Kidney tubule cell (primary cell): ENCODE data around the gene MAPKAP1.
"Not testable (repeated sequence)": the region's sequence is repeated elsewhere in the genome, so short reads cannot be mapped to it uniquely, and the experiment has no call there.

Source experiments
- DNase-seq: peaks from one replicate; pipeline ENCODE4 v3.0.0-alpha.2; 2018; ENCODE audit warnings: low spot score

The MAPKAP1 gene

GRCh38 chr9:125604196-125604595 lies 102.8 kb downstream of the MAPKAP1 start:
- DNase-seq: no peak

DNA sequence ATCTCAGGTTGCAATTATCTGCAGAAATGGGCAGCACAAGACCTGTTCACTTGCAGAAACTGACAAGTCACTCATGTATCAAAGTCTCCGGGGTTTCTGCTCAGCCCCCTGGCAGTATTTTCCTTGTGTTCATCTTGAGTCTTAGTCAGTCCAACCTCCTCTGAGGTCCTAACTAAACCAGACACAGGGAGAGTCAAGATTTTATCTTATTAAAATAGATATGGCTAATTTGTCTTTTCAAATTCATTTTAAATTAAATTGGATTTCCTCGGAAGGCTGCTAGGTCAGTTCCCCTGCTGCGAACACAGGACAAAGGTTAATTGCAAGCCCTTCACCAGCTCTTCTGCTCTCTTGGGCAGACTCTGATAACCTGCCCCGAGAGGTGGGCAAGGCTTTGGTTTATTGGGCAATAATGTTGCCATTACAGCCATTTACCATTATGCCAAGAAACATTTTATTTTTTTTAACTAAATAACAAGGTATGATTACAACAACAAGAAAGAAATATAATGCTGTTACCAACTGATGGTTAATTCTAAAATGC lies 103.5 kb downstream of the MAPKAP1 start:
- no peak for DNase-seq

DNA sequence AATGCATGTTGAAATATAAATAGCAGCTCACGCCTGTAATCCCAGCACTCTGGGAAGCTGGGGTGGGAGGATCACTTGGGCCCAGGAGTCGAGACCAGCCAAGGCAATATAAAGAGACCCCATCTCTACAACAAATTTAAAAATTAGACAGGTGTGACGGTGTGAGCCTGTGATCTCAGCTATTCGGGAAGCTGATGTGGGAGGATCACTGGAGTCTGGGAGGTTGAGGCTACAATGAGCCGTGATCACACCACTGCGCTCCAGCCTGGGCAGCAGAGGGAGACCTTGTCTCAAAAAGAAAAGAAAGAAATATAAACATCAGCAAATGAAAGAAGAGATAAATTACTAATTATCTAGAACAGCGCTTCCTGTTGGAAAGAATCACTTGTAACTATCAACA lies 105.0 kb downstream of the MAPKAP1 start:
- no peak for DNase-seq

GRCh38 chr9:125600194-125600593 lies 106.8 kb downstream of the MAPKAP1 start:
- DNase-seq: no peak

DNA sequence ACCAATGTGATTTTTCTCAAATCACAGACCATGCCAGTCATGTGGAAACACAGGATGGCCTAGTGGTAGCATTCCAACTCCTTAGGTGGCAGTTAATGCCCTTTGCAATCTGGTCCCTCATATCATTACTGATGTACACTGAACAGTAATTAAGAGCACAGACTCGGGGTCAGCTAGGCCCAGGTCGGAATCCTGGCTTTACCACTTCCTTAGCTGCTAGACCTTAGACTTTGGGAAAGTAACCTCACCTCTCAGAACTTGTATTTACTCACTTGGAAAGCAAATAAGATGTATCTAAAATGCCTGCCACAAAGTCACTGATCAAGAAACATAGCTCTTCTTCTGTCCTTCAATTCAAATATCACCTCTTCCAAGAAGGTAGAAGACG lies 112.8 kb downstream of the MAPKAP1 start:
- DNase-seq: no peak

DNA sequence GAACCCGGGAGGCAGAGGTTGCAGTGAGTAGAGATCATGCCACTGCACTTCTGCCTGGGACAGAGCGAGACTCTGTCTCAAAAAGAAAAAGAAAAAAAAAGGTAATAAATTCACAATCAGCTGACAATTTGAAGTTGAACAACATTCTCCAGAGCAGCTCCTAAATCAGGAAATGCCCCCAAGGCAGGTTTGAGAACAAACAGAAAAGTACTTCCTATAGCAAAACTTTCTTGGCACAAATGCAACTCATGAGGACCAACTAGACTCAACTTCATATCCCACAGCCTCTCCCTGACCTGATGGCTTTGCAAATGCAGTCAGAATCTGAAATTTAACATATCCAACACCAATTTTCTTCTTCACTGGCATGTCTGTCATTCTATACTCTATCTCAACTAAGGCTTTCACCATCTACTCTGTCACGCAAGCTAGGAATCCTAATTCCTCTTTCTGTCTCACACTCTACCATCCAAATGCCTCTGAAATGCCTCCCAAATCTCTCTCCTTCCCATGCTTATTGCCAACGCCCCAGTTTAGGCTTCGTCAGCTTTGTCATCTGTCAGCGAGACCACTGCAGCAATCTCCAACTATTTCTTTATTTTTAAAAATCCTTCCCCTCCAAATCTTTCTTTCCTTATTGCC lies 113.3 kb downstream of the MAPKAP1 start:
- no peak for DNase-seq

GRCh38 chr9:125591888-125592287 lies 115.1 kb downstream of the MAPKAP1 start:
- DNase-seq: no peak

GRCh38 chr9:125591245-125591644 lies 115.8 kb downstream of the MAPKAP1 start:
- DNase-seq: no peak

GRCh38 chr9:125589287-125589686 lies 117.7 kb downstream of the MAPKAP1 start:
- no peak for DNase-seq

- DNase-seq: no peak
These were observed 119.1 kb downstream of the MAPKAP1 start for GRCh38 chr9:125587819-125588460.

GRCh38 chr9:125586172-125586511 lies 120.9 kb downstream of the MAPKAP1 start:
- DNase-seq: no peak

GRCh38 chr9:125585503-125586171 lies 121.4 kb downstream of the MAPKAP1 start:
- DNase-seq: no peak

GRCh38 chr9:125580701-125581286 lies 126.2 kb downstream of the MAPKAP1 start:
- no peak for DNase-seq

DNA sequence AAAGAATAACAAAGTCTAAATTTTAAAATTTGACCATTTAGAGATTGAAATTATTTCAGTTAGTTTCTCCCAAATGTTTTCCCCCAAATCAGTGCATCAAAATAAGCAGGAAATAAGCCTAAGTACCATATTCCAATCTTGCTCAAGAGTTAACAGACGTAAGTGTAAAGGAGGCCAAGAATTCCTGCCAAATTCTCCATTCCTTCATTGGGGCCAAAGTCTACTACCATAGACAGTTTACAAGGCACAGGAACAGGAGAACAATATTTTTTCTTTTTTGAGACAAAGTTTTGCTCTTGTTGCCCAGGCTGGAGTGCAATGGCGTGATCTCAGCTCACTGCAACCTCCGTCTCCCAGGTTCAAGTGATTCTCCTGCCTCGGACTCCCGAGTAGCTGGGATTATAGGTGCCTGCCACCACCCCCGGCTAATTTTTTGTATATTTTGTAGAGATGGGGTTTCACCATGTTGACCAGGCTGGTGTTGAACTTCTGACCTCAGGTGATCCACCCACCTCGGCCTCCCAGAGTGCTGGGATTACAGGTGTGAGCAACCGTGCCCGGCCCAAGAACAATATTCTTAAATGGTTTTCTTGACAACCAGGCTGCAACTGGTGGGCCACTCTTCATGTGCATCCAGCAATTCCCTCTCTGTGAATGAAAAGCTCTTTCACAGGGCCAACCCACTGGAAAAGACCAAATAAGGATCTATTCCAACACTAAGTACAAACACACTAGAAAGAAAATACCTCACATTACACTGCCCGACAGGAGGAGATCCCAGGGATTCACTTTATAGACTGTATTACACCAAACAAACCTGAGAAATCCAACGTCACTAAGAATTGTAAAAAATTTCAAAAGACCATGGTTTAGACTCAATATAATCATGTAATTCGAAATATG lies 127.7 kb downstream of the MAPKAP1 start:
- DNase-seq: no peak

DNA sequence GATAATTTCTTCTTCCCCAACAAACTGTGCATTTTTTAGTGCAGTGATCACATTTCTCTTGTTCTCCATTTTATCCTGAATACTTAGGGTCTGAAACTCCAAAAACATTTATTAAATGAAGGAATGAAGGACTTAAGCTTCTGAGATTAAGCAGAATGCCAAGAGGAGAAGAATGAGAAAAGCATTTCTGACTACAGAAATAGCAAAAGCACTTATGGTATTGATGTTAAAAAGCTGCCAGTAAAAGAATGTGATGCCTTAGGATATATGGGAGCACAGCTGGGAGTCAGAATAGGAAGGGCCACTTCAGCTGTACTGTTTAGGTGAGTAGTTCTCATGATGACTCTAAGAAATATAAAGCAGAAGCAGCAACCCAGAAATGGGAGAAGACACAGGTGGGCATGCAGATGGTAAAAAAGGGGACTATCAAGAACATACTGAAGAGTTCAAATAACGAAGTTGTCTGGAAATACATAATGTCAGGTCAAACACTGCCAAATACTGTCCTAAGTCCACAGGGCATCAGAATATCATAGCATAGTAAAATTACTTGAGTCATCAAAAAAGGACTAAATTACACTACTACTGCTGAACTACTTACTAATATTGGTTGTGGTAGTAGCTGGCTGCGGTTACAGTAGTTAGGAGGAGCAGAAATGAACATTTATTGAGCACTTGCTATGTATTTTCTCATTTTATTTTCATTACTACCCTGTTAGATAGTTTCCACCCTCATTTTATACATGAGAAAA lies 132.7 kb downstream of the MAPKAP1 start:
- DNase-seq: no peak

DNA sequence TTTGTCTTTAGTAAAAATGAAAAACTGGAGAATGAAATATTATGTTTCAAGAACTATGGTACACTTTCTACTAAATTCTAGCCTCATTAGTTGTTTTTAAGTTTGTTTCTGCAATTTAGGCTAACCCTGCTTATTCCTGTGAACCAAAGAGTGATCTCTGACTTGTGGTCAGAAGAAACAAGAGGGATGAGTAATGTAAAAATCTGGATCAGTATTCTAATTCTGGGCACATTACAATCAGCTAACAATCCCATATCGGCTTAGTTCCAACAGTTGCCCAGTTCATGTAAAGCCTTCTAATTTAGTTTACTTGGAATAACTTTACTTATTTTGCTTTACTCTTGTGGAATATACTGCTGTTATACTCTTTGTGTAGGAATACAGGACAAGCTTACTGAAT lies 134.5 kb downstream of the MAPKAP1 start:
- DNase-seq: not testable (repeated sequence)

DNA sequence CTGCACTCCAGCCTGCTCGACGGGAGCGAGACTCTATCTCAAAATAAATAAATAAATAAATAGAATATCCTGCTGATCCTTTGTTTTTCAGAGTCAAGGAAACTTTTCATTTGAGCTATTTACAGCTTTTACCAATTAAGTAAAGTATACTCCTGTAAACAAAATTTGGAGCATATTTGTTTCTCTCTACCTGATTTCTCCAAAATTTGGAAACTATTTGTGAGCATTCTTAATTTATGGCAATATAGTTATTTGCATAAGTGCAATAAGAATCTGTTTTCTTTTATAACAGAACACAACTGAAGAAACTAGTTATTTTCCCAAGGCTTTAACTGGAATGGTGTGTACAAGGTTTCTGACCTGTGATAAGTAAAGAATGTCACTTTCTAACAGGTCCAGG lies 135.2 kb downstream of the MAPKAP1 start:
- not testable (repeated sequence) for DNase-seq

DNA sequence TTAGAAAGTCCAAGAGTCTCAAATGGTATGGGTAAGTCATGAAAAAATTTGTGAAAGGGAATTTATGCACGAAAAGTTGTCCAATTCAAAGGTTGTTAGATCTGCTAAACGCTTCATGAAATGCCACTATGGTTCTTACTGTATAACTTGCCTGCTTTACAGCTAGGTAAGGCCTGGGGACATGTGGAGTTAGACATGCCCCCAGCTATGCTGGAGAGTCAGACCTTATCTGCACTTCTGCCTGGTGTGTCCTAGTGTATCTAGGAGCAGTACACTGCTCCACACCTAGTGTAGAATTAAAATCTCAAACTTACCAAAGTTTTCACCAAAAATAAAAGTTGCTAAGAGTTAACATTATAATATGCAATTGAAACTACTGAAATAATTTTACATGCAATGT lies 136.8 kb downstream of the MAPKAP1 start:
- DNase-seq: no peak

DNA sequence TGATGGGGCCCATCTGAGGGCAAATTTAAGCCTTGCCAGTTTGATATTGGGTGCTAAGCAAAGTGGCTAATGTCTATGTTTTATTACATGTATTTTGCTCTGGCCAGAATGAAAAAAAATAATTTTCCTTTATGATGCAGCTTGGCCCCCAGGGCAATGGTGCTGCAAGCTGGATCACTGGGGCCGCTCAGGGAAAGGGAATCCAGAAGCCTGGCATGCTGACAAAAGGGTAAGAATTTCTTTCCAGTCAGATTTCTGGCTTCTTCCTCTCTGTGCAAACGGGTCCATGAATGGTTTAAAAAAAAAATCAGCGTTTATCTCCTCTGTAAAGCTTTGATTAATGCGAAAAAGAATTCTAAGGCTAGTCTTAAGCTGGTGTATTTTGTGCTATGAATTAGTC lies 138.4 kb downstream of the MAPKAP1 start:
- no peak for DNase-seq

GRCh38 chr9:125566051-125566450 lies 141.0 kb downstream of the MAPKAP1 start:
- not testable (repeated sequence) for DNase-seq

- DNase-seq: no peak
These were observed 141.9 kb downstream of the MAPKAP1 start for GRCh38 chr9:125565126-125565525.
